ENCODE measurements around the gene DSCAML1.

Gene DSCAML1

GRCh38 chr11:117789241-117789640 is 7.8 kb downstream of the DSCAML1 start:
- Histone ChIP-seq H3K36me3 (ENCODE audit: control insufficient read depth, insufficient read depth, low read length) (no peaks in the 10 kb centered on the region), H3K27ac (ENCODE audit: low read depth, low read length) (no peak overlapping the region), H3K4me3 (ENCODE audit: low read depth, low read length) (no peak overlapping the region), H3K4me1 (ENCODE audit: control insufficient read depth, insufficient read depth, low read length) (no peaks in the 10 kb centered on the region), H3K9me3 (ENCODE audit: control insufficient read depth, insufficient read depth, low read depth, low read length) (no peaks in the 10 kb centered on the region), H3K9ac (ENCODE audit: low read length) (no peak overlapping the region), H3K27me3 (ENCODE audit: control insufficient read depth, insufficient read depth, low read length) (peaks cover 64% of the 10 kb centered on the region)

DNA sequence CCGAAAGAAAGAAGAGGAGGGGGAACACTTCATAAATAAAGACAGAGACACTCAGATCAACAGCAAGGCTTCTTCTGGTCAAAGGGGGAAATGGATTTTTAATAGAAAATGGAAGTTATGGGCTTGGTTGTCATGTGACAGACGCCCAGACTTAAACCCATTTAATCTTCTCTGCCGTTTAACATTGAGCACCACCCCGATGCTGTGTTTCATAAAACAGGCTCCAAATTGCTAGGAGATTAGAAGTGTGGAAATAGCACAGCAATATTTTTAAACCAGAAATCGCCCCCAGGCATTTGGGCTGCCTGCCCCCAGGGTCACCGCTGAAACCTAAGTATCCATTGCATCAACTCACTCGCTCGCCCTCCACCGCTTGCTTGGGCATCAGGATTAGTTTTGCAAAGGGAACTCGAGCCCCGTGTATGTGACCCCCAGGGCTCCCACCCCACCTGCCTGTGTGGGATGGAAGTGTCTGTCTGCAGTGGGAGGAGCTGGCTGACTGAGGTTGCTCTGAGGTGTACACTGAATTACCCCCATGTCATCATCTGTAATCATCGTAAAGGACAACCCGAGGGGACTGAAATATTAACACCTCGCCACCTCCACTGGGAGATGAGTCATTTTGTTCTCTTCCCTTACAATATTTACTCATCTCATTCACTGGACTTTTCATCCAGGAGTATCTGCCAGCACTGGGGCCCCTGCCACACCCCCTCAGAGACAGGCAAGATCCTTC is 10.7 kb downstream of the DSCAML1 start:
- Histone ChIP-seq H3K27ac (ENCODE audit: low read depth, low read length) (no peak overlapping the region), H3K27me3 (ENCODE audit: control insufficient read depth, insufficient read depth, low read length) (peaks cover 54% of the 10 kb centered on the region; the same call in 1 of the 2 replicates)

DNA sequence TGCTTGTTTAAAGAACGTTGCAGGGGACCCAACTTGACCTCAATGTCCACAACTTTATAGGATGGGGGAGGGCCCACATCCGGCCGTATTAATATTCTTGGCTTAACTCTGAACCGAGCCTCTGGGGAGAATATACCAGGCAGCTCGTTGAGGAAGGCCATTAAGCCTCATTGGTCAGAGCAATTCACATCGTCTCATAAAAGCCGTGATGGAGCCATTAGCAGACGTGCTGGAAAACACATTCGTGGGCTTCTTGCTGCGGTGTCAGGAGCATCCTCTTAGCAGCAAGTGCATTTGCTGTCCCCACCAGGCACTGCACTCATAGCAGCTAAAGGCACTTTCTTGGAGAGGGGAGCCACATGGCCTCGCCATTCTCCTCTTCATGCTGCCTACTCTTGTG is 14.9 kb downstream of the DSCAML1 start:
- Histone ChIP-seq H3K9ac (ENCODE audit: low read length) (no peak overlapping the region), H3K36me3 (ENCODE audit: control insufficient read depth, insufficient read depth, low read length) (no peaks in the 10 kb centered on the region), H3K27ac (ENCODE audit: low read depth, low read length) (no peak overlapping the region), H3K4me3 (ENCODE audit: low read depth, low read length) (no peak overlapping the region), H3K4me1 (ENCODE audit: control insufficient read depth, insufficient read depth, low read length) (no peaks in the 10 kb centered on the region), H3K9me3 (ENCODE audit: control insufficient read depth, insufficient read depth, low read depth, low read length) (no peaks in the 10 kb centered on the region), H3K27me3 (ENCODE audit: control insufficient read depth, insufficient read depth, low read length) (peaks cover 49% of the 10 kb centered on the region)

More for the DNA sequence above, 10.7 kb downstream of the DSCAML1 start:
- no peaks in the 10 kb centered on the region for H3K4me1 ChIP-seq (ENCODE audit: control insufficient read depth, insufficient read depth, low read length)
- no peaks in the 10 kb centered on the region for H3K9me3 ChIP-seq (ENCODE audit: control insufficient read depth, insufficient read depth, low read depth, low read length)
- H3K36me3 ChIP-seq (ENCODE audit: control insufficient read depth, insufficient read depth, low read length), result no peaks in the 10 kb centered on the region
- H3K4me3 ChIP-seq (ENCODE audit: low read depth, low read length), result no peak overlapping the region
- H3K9ac ChIP-seq (ENCODE audit: low read length), result no peak overlapping the region

DNA sequence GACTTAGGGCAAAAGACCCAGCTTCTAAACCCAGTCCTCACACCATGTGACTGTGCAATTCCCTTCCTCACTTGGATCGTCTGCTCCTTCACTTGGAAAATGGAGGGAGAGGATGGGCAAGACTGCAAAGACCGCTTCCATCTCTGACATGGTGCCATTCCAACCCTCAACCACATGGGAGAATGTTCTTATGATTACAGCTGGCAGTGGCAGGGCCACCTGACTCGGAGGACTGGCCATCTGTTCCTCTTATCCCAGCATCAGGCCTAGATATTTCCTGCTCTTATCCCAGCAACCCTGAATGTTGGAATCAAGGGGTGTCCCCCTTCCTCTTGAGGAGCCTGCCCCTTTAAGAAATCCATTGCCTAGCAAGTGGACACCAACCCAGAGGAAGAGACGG is 15.4 kb downstream of the DSCAML1 start:
- Histone ChIP-seq H3K9me3 (ENCODE audit: control insufficient read depth, insufficient read depth, low read depth, low read length) (no peaks in the 10 kb centered on the region), H3K9ac (ENCODE audit: low read length) (no peak overlapping the region), H3K27ac (ENCODE audit: low read depth, low read length) (no peak overlapping the region), H3K4me1 (ENCODE audit: control insufficient read depth, insufficient read depth, low read length) (no peaks in the 10 kb centered on the region), H3K27me3 (ENCODE audit: control insufficient read depth, insufficient read depth, low read length) (peaks cover 49% of the 10 kb centered on the region), H3K36me3 (ENCODE audit: control insufficient read depth, insufficient read depth, low read length) (no peaks in the 10 kb centered on the region), H3K4me3 (ENCODE audit: low read depth, low read length) (no peak overlapping the region)

DNA sequence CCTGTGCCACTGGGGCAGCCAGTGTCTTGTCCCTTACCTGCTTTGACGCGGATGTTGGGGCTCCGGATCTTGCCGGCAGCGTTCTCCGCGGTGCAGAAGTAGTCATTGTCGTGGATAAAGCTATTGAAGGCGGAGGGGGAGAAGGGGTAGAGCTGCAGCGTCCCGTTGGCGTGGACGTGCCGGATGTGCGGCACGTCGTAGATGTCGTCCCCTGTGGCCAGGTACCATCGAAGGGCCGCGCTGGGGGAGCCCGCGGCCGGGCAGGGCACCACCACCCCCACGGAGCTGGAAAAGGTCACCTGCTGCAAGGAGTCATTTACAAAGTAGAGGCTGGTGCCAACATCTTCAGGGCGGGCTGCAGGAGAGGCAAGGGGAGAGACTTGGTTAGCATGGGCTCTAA is 16.6 kb downstream of the DSCAML1 start:
- no peaks in the 10 kb centered on the region for H3K36me3 ChIP-seq (ENCODE audit: control insufficient read depth, insufficient read depth, low read length)
- no peak overlapping the region for H3K9ac ChIP-seq (ENCODE audit: low read length)
- H3K9me3 ChIP-seq (ENCODE audit: control insufficient read depth, insufficient read depth, low read depth, low read length), result no peaks in the 10 kb centered on the region
- peaks cover 47% of the 10 kb centered on the region for H3K27me3 ChIP-seq (ENCODE audit: control insufficient read depth, insufficient read depth, low read length)
- no peak overlapping the region for H3K27ac ChIP-seq (ENCODE audit: low read depth, low read length)
- no peak overlapping the region for H3K4me3 ChIP-seq (ENCODE audit: low read depth, low read length)
- H3K4me1 ChIP-seq (ENCODE audit: control insufficient read depth, insufficient read depth, low read length), result no peaks in the 10 kb centered on the region

- no peaks in the 10 kb centered on the region for H3K4me1 ChIP-seq (ENCODE audit: control insufficient read depth, insufficient read depth, low read length)
- H3K27me3 ChIP-seq (ENCODE audit: control insufficient read depth, insufficient read depth, low read length), result peaks cover 23% of the 10 kb centered on the region; the same call in 1 of the 2 replicates
- H3K27ac ChIP-seq (ENCODE audit: low read depth, low read length), result no peak overlapping the region
- H3K4me3 ChIP-seq (ENCODE audit: low read depth, low read length), result no peak overlapping the region
- no peaks in the 10 kb centered on the region for H3K9me3 ChIP-seq (ENCODE audit: control insufficient read depth, insufficient read depth, low read depth, low read length)
- no peak overlapping the region for H3K9ac ChIP-seq (ENCODE audit: low read length)
- no peaks in the 10 kb centered on the region for H3K36me3 ChIP-seq (ENCODE audit: control insufficient read depth, insufficient read depth, low read length)
Observed at GRCh38 chr11:117774553-117774952, 22.5 kb downstream of the DSCAML1 start.

DNA sequence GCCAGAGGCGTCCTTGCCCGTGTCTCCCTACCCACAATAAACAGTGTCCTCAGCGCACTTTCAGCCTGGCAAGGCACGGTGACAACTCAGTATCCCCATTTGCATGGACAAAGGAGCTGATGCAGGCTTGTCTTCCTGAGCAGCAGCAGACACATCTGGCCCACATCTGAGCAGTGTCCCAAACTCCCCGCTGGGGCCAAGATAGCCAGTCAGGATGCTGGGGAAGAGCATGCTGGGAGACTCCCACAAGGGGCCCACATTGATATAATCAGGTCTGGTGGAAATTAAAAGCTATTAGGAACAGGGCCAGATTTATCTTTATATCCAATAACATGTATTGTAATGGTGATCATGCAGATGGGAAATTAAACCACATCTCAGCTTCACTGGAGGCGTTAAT is 24.7 kb downstream of the DSCAML1 start:
- Histone ChIP-seq H3K9me3 (ENCODE audit: control insufficient read depth, insufficient read depth, low read depth, low read length) (no peaks in the 10 kb centered on the region), H3K9ac (ENCODE audit: low read length) (no peak overlapping the region), H3K27ac (ENCODE audit: low read depth, low read length) (no peak overlapping the region), H3K4me3 (ENCODE audit: low read depth, low read length) (no peak overlapping the region), H3K4me1 (ENCODE audit: control insufficient read depth, insufficient read depth, low read length) (no peaks in the 10 kb centered on the region), H3K27me3 (ENCODE audit: control insufficient read depth, insufficient read depth, low read length) (peaks cover 21% of the 10 kb centered on the region; the same call in 1 of the 2 replicates), H3K36me3 (ENCODE audit: control insufficient read depth, insufficient read depth, low read length) (no peaks in the 10 kb centered on the region)

- Histone ChIP-seq H3K9me3 (ENCODE audit: control insufficient read depth, insufficient read depth, low read depth, low read length) (no peaks in the 10 kb centered on the region), H3K36me3 (ENCODE audit: control insufficient read depth, insufficient read depth, low read length) (no peaks in the 10 kb centered on the region), H3K4me3 (ENCODE audit: low read depth, low read length) (no peak overlapping the region), H3K4me1 (ENCODE audit: control insufficient read depth, insufficient read depth, low read length) (no peaks in the 10 kb centered on the region), H3K27ac (ENCODE audit: low read depth, low read length) (no peak overlapping the region), H3K9ac (ENCODE audit: low read length) (no peak overlapping the region), H3K27me3 (ENCODE audit: control insufficient read depth, insufficient read depth, low read length) (peaks cover 16% of the 10 kb centered on the region; the same call in 1 of the 2 replicates)
Observed at GRCh38 chr11:117771841-117772240, 25.2 kb downstream of the DSCAML1 start.

GRCh38 chr11:117771197-117771596 is 25.8 kb downstream of the DSCAML1 start:
- Histone ChIP-seq H3K27me3 (ENCODE audit: control insufficient read depth, insufficient read depth, low read length) (peaks cover 10% of the 10 kb centered on the region; the same call in 1 of the 2 replicates), H3K9ac (ENCODE audit: low read length) (no peak overlapping the region), H3K36me3 (ENCODE audit: control insufficient read depth, insufficient read depth, low read length) (no peaks in the 10 kb centered on the region), H3K4me3 (ENCODE audit: low read depth, low read length) (no peak overlapping the region), H3K9me3 (ENCODE audit: control insufficient read depth, insufficient read depth, low read depth, low read length) (no peaks in the 10 kb centered on the region), H3K27ac (ENCODE audit: low read depth, low read length) (no peak overlapping the region), H3K4me1 (ENCODE audit: control insufficient read depth, insufficient read depth, low read length) (no peaks in the 10 kb centered on the region)

GRCh38 chr11:117770061-117770460 is 27.0 kb downstream of the DSCAML1 start:
- Histone ChIP-seq H3K4me3 (ENCODE audit: low read depth, low read length) (no peak overlapping the region), H3K4me1 (ENCODE audit: control insufficient read depth, insufficient read depth, low read length) (no peaks in the 10 kb centered on the region), H3K36me3 (ENCODE audit: control insufficient read depth, insufficient read depth, low read length) (no peaks in the 10 kb centered on the region), H3K27ac (ENCODE audit: low read depth, low read length) (no peak overlapping the region), H3K27me3 (ENCODE audit: control insufficient read depth, insufficient read depth, low read length) (peaks cover 2% of the 10 kb centered on the region; the same call in 1 of the 2 replicates), H3K9me3 (ENCODE audit: control insufficient read depth, insufficient read depth, low read depth, low read length) (no peaks in the 10 kb centered on the region), H3K9ac (ENCODE audit: low read length) (no peak overlapping the region)

DNA sequence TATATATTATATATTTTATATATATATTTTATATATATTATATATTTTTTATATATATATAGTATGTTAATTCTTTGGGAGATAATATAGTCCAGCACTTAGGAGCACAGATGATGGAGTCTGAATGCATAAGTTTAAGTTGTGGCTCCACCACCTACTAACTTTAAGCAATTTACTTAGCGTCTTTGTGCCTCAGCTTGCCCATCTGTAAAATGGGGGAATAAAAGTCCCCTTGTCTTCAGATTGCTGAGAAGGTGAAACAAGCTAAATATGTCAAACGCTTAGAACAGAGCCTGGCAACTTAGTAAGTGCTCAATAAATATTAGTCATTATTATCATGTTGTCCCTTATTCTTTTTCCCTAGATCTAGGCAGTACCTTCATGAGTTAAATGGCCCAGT is 27.5 kb downstream of the DSCAML1 start:
- H3K27ac ChIP-seq (ENCODE audit: low read depth, low read length), result no peak overlapping the region

More for the DNA sequence above, 27.5 kb downstream of the DSCAML1 start:
- Histone ChIP-seq H3K4me3 (ENCODE audit: low read depth, low read length) (no peak overlapping the region), H3K27me3 (ENCODE audit: control insufficient read depth, insufficient read depth, low read length) (no peaks in the 10 kb centered on the region), H3K9me3 (ENCODE audit: control insufficient read depth, insufficient read depth, low read depth, low read length) (no peaks in the 10 kb centered on the region), H3K4me1 (ENCODE audit: control insufficient read depth, insufficient read depth, low read length) (no peaks in the 10 kb centered on the region), H3K36me3 (ENCODE audit: control insufficient read depth, insufficient read depth, low read length) (no peaks in the 10 kb centered on the region), H3K9ac (ENCODE audit: low read length) (no peak overlapping the region)

Data from HUES6 (cell line).